ENCODE measurements around the gene CFAP43.

GRCh38 chr10:104109908-104110662 is 122.1 kb downstream of the CFAP43 start:
- TF ChIP-seq, protein P1, sequence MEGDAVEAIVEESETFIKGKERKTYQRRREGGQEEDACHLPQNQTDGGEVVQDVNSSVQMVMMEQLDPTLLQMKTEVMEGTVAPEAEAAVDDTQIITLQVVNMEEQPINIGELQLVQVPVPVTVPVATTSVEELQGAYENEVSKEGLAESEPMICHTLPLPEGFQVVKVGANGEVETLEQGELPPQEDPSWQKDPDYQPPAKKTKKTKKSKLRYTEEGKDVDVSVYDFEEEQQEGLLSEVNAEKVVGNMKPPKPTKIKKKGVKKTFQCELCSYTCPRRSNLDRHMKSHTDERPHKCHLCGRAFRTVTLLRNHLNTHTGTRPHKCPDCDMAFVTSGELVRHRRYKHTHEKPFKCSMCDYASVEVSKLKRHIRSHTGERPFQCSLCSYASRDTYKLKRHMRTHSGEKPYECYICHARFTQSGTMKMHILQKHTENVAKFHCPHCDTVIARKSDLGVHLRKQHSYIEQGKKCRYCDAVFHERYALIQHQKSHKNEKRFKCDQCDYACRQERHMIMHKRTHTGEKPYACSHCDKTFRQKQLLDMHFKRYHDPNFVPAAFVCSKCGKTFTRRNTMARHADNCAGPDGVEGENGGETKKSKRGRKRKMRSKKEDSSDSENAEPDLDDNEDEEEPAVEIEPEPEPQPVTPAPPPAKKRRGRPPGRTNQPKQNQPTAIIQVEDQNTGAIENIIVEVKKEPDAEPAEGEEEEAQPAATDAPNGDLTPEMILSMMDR (conservative IDR thresholded peaks at IDR 0.05; ENCODE audit: low read depth in 2 of 2) = no peak
- TF ChIP-seq EZH2 (IDR thresholded peaks at IDR 0.05; ENCODE audit: low read depth, unreplicated experiment) (no peak), JUNB (IDR thresholded peaks at IDR 0.05; ENCODE audit: unreplicated experiment) (no peak), EZH2phosphoT487 (IDR thresholded peaks at IDR 0.05; ENCODE audit: unreplicated experiment) (no peak), POLR2AphosphoS5 (IDR thresholded peaks at IDR 0.05; ENCODE audit: low read depth) (no peak), CREB1 (CRISPR knock-in tag; IDR thresholded peaks at IDR 0.05; ENCODE audit: low read depth) (no peak), ZNF114 (CRISPR knock-in tag; IDR thresholded peaks at IDR 0.05) (no peak), STAT1 (IDR thresholded peaks at IDR 0.05; ENCODE audit: unreplicated experiment) (no peak), NANOG (IDR thresholded peaks at IDR 0.05; ENCODE audit: borderline replicate concordance) (no peak), ZNF331 (CRISPR knock-in tag; IDR thresholded peaks at IDR 0.05; ENCODE audit: low read depth) (no peak)
- TF ChIP-seq, protein P2, sequence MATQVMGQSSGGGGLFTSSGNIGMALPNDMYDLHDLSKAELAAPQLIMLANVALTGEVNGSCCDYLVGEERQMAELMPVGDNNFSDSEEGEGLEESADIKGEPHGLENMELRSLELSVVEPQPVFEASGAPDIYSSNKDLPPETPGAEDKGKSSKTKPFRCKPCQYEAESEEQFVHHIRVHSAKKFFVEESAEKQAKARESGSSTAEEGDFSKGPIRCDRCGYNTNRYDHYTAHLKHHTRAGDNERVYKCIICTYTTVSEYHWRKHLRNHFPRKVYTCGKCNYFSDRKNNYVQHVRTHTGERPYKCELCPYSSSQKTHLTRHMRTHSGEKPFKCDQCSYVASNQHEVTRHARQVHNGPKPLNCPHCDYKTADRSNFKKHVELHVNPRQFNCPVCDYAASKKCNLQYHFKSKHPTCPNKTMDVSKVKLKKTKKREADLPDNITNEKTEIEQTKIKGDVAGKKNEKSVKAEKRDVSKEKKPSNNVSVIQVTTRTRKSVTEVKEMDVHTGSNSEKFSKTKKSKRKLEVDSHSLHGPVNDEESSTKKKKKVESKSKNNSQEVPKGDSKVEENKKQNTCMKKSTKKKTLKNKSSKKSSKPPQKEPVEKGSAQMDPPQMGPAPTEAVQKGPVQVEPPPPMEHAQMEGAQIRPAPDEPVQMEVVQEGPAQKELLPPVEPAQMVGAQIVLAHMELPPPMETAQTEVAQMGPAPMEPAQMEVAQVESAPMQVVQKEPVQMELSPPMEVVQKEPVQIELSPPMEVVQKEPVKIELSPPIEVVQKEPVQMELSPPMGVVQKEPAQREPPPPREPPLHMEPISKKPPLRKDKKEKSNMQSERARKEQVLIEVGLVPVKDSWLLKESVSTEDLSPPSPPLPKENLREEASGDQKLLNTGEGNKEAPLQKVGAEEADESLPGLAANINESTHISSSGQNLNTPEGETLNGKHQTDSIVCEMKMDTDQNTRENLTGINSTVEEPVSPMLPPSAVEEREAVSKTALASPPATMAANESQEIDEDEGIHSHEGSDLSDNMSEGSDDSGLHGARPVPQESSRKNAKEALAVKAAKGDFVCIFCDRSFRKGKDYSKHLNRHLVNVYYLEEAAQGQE (IDR thresholded peaks at IDR 0.05; ENCODE audit: unreplicated experiment) = no peak
- TF ChIP-seq, protein P3, sequence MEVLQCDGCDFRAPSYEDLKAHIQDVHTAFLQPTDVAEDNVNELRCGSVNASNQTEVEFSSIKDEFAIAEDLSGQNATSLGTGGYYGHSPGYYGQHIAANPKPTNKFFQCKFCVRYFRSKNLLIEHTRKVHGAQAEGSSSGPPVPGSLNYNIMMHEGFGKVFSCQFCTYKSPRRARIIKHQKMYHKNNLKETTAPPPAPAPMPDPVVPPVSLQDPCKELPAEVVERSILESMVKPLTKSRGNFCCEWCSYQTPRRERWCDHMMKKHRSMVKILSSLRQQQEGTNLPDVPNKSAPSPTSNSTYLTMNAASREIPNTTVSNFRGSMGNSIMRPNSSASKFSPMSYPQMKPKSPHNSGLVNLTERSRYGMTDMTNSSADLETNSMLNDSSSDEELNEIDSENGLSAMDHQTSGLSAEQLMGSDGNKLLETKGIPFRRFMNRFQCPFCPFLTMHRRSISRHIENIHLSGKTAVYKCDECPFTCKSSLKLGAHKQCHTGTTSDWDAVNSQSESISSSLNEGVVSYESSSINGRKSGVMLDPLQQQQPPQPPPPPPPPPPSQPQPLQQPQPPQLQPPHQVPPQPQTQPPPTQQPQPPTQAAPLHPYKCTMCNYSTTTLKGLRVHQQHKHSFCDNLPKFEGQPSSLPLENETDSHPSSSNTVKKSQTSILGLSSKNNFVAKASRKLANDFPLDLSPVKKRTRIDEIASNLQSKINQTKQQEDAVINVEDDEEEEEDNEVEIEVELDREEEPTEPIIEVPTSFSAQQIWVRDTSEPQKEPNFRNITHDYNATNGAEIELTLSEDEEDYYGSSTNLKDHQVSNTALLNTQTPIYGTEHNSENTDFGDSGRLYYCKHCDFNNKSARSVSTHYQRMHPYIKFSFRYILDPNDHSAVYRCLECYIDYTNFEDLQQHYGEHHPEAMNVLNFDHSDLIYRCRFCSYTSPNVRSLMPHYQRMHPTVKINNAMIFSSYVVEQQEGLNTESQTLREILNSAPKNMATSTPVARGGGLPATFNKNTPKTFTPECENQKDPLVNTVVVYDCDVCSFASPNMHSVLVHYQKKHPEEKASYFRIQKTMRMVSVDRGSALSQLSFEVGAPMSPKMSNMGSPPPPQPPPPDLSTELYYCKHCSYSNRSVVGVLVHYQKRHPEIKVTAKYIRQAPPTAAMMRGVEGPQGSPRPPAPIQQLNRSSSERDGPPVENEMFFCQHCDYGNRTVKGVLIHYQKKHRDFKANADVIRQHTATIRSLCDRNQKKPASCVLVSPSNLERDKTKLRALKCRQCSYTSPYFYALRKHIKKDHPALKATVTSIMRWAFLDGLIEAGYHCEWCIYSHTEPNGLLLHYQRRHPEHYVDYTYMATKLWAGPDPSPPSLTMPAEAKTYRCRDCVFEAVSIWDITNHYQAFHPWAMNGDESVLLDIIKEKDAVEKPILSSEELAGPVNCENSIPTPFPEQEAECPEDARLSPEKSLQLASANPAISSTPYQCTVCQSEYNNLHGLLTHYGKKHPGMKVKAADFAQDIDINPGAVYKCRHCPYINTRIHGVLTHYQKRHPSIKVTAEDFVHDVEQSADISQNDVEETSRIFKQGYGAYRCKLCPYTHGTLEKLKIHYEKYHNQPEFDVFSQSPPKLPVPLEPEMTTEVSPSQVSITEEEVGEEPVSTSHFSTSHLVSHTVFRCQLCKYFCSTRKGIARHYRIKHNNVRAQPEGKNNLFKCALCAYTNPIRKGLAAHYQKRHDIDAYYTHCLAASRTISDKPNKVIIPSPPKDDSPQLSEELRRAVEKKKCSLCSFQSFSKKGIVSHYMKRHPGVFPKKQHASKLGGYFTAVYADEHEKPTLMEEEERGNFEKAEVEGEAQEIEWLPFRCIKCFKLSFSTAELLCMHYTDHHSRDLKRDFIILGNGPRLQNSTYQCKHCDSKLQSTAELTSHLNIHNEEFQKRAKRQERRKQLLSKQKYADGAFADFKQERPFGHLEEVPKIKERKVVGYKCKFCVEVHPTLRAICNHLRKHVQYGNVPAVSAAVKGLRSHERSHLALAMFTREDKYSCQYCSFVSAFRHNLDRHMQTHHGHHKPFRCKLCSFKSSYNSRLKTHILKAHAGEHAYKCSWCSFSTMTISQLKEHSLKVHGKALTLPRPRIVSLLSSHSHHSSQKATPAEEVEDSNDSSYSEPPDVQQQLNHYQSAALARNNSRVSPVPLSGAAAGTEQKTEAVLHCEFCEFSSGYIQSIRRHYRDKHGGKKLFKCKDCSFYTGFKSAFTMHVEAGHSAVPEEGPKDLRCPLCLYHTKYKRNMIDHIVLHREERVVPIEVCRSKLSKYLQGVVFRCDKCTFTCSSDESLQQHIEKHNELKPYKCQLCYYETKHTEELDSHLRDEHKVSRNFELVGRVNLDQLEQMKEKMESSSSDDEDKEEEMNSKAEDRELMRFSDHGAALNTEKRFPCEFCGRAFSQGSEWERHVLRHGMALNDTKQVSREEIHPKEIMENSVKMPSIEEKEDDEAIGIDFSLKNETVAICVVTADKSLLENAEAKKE (CRISPR knock-in tag; IDR thresholded peaks at IDR 0.05) = no peak

All from GM23338 (cell line).